COR-L47 (cell line): ENCODE data around the gene MTF2.

ENCODE experiments used
- DNase-seq: peaks from one replicate; lab custom pipeline; 2025; lab: John Stamatoyannopoulos, UW

Gene MTF2

GRCh38 chr1:93083979-93084378 lies 4.9 kb downstream of the MTF2 start:
- DNase-seq: no peak

- DNase-seq: no peak
Observed at GRCh38 chr1:93087532-93087931, 8.4 kb downstream of the MTF2 start.

- DNase-seq: no peak
Observed at GRCh38 chr1:93093332-93094006, 14.4 kb downstream of the MTF2 start.

- no peak for DNase-seq
Observed at GRCh38 chr1:93095804-93096585, 16.9 kb downstream of the MTF2 start.

GRCh38 chr1:93102142-93102541 lies 23.1 kb downstream of the MTF2 start:
- DNase-seq: no peak

GRCh38 chr1:93106226-93106625 lies 27.1 kb downstream of the MTF2 start:
- no peak for DNase-seq

- DNase-seq: no peak
Observed at GRCh38 chr1:93107395-93107794, 28.3 kb downstream of the MTF2 start.

- DNase-seq: no peak
Observed at GRCh38 chr1:93108335-93108734, 29.3 kb downstream of the MTF2 start.

- no peak for DNase-seq
Observed at GRCh38 chr1:93109578-93109977, 30.5 kb downstream of the MTF2 start.

GRCh38 chr1:93111065-93111464 lies 32.0 kb downstream of the MTF2 start:
- DNase-seq: no peak

- DNase-seq: no peak
Observed at GRCh38 chr1:93111561-93111960, 32.5 kb downstream of the MTF2 start.

- no peak for DNase-seq
Observed at GRCh38 chr1:93113127-93113526, 34.0 kb downstream of the MTF2 start.

GRCh38 chr1:93114391-93114790 lies 35.3 kb downstream of the MTF2 start:
- DNase-seq: no peak

GRCh38 chr1:93120614-93121013 lies 41.5 kb downstream of the MTF2 start:
- no peak for DNase-seq

GRCh38 chr1:93123201-93123783 lies 44.2 kb downstream of the MTF2 start:
- no peak for DNase-seq

- no peak for DNase-seq
Observed at GRCh38 chr1:93124556-93125355, 45.7 kb downstream of the MTF2 start.

- DNase-seq: no peak
Observed at GRCh38 chr1:93129507-93130099, 50.5 kb downstream of the MTF2 start.

GRCh38 chr1:93132638-93133037 lies 53.6 kb downstream of the MTF2 start:
- DNase-seq: no peak

GRCh38 chr1:93136445-93136844 lies 57.4 kb downstream of the MTF2 start:
- no peak for DNase-seq

- no peak for DNase-seq
Observed at GRCh38 chr1:93137604-93138292, 58.7 kb downstream of the MTF2 start.

- DNase-seq: no peak
Observed at GRCh38 chr1:93140106-93140505, 61.0 kb downstream of the MTF2 start.
